Neuronal stem cell (in vitro differentiated cells): Measurements from ENCODE around the gene CDKL4.

ENCODE experiments used
- DNase-seq: peaks from one replicate; pipeline ENCODE4 v3.0.0-alpha.2; 2013; ENCODE audit warnings: low spot score
- H2AFZ ChIP-seq: one replicate; pipeline ENCODE4 v1.6.1; 2013; ENCODE audit warnings: mild to moderate bottlenecking, low read length, inconsistent platforms
- H2AK5ac ChIP-seq: 2 replicates; pipeline ENCODE4 v1.6.1; 2013; ENCODE audit warnings: low read depth, mild to moderate bottlenecking, inconsistent platforms, low read length, moderate library complexity, mixed read lengths
- H2BK120ac ChIP-seq: 2 replicates; pipeline ENCODE4 v1.6.1; 2013; ENCODE audit warnings: low read depth, mild to moderate bottlenecking, inconsistent platforms, low read length, moderate library complexity, mixed read lengths
- H2BK12ac ChIP-seq: one replicate; pipeline ENCODE4 v1.6.1; 2013; ENCODE audit warnings: low read length, inconsistent platforms
- H2BK15ac ChIP-seq: 2 replicates; pipeline ENCODE4 v1.6.1; 2013; ENCODE audit warnings: mild to moderate bottlenecking, low read length, inconsistent platforms, mixed read lengths
- H2BK5ac ChIP-seq: one replicate; pipeline ENCODE4 v1.6.1; 2013; ENCODE audit warnings: inconsistent platforms, mild to moderate bottlenecking, low read length, moderate library complexity
- H3K14ac ChIP-seq: one replicate; pipeline ENCODE4 v1.6.1; 2013; ENCODE audit warnings: low read length, inconsistent platforms
- H3K18ac ChIP-seq: 2 replicates; pipeline ENCODE4 v1.6.1; 2013; ENCODE audit warnings: low read length, inconsistent platforms
- H3K23ac ChIP-seq: 2 replicates; pipeline ENCODE4 v1.6.1; 2013; ENCODE audit warnings: low read depth, mild to moderate bottlenecking, mixed read lengths, low read length, inconsistent platforms; ENCODE audit not compliant: poor library complexity
- H3K27ac ChIP-seq: replicated peaks from 3 replicates; pipeline ENCODE4 v1.5.1; 2013; ENCODE audit warnings: low read length, inconsistent platforms
- H3K27me3 ChIP-seq, 3 experiments: 2 replicates each; pipeline ENCODE4 v1.6.1; 2013; ENCODE audit warnings: low read length in 3 of 3, mild to moderate bottlenecking in 2 of 3, inconsistent platforms in 1 of 3, low read depth in 1 of 3, mixed read lengths in 1 of 3, moderate library complexity in 1 of 3; ENCODE audit not compliant: control insufficient read depth in 3 of 3, insufficient read depth in 3 of 3
- H3K36me3 ChIP-seq, 2 donors: replicated peaks in 1 of 2; 2 replicates each; pipeline ENCODE4 v1.6.1; 2013; ENCODE audit warnings: low read length in 2 of 2; ENCODE audit not compliant: control insufficient read depth in 2 of 2, insufficient read depth in 2 of 2
- H3K4ac ChIP-seq: 2 replicates; pipeline ENCODE4 v1.6.1; 2013; ENCODE audit warnings: inconsistent platforms, mild to moderate bottlenecking, low read length, moderate library complexity
- H3K4me1 ChIP-seq, 2 donors: 1 replicate in 1 of 2; 2 replicates in 1 of 2; pipeline ENCODE4 v1.6.1; 2013; ENCODE audit warnings: low read length in 2 of 2, low read depth in 1 of 2; ENCODE audit not compliant: control insufficient read depth in 2 of 2, insufficient read depth in 1 of 2
- H3K4me2 ChIP-seq: one replicate; pipeline ENCODE4 v1.6.1; 2013; ENCODE audit warnings: mild to moderate bottlenecking, low read length, inconsistent platforms; ENCODE audit not compliant: insufficient read depth, poor library complexity, severe bottlenecking
- H3K4me3 ChIP-seq, 2 donors: 2 replicates each; pipeline ENCODE4 v1.5.1; 2013; ENCODE audit warnings: low read length in 2 of 2, mild to moderate bottlenecking in 2 of 2, inconsistent platforms in 1 of 2, moderate library complexity in 1 of 2
- H3K79me1 ChIP-seq: one replicate; pipeline ENCODE4 v1.6.1; 2013; ENCODE audit warnings: low read depth, mild to moderate bottlenecking, inconsistent platforms, low read length, moderate library complexity
- H3K9ac ChIP-seq: one replicate; pipeline ENCODE4 v1.6.1; 2013; ENCODE audit warnings: mild to moderate bottlenecking, low read depth, low read length, inconsistent platforms; ENCODE audit not compliant: poor library complexity
- H3K9me3 ChIP-seq, 2 donors: replicated peaks in 1 of 2; 2 replicates each; pipeline versions ENCODE3 to v1.6.1; 2013; ENCODE audit warnings: low read length in 2 of 2, mild to moderate bottlenecking in 2 of 2, inconsistent platforms in 1 of 2, low read depth in 1 of 2, mixed read lengths in 1 of 2, moderate library complexity in 1 of 2; ENCODE audit not compliant: control insufficient read depth in 2 of 2, insufficient read depth in 1 of 2
- H4K8ac ChIP-seq: one replicate; pipeline ENCODE4 v1.6.1; 2013; ENCODE audit warnings: low read depth, mild to moderate bottlenecking, inconsistent platforms, low read length, moderate library complexity
- H4K91ac ChIP-seq: one replicate; pipeline ENCODE4 v1.6.1; 2013; ENCODE audit warnings: low read length, low read depth, mild to moderate bottlenecking, inconsistent platforms; ENCODE audit not compliant: poor library complexity
- WGBS, 2 donors: extraction: QIAGEN DNeasy Blood & Tissue Kit; methylation state at CpG; one replicate each; pipeline ENCODE4 v1.1.7; 2013; ENCODE audit warnings: missing lambda C conversion rate in 2 of 2, mixed read lengths in 1 of 2; ENCODE audit not compliant: insufficient read length in 2 of 2, insufficient replicate concordance in 1 of 2; ENCODE audit errors: extremely low coverage in 2 of 2; 5-methylcytosine and 5-hydroxymethylcytosine counted together

The CDKL4 gene

DNA sequence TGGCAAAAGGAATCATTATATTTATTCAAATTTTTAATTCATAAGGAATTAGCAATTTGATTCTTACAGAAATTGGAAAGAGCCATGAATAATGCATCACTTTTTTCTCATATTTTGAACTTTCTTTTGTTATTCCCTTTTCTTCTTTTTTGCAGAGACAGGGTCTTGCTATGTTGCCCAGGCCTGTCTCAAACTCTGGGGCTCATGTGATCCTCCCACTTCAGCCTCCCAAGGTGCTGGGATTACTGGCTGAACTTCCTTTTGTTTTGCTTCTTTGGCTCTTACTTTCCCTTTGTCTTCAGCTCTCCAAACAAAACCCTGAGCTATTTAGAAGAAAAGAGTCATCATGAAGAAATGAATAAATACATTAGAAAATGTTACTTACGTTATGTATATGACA is 30.8 kb downstream of the CDKL4 start:
- no peak overlapping the region for H2AFZ ChIP-seq
- no peaks in the 10 kb centered on the region for H3K79me1 ChIP-seq
- no peaks in the 10 kb centered on the region for H3K4me1 ChIP-seq
- no peaks in the 10 kb centered on the region for H3K27me3 ChIP-seq
- H3K14ac ChIP-seq = no peak overlapping the region
- no peaks in the 10 kb centered on the region for H3K36me3 ChIP-seq
- no peak overlapping the region for H3K4me2 ChIP-seq
- H3K23ac ChIP-seq = no peak overlapping the region
- no peak overlapping the region for H3K27ac ChIP-seq
- no peak overlapping the region for H2BK12ac ChIP-seq
- no peak overlapping the region for H3K18ac ChIP-seq
- no peak for DNase-seq
- H2BK15ac ChIP-seq = no peak overlapping the region
- H4K91ac ChIP-seq = no peak overlapping the region
- no peak overlapping the region for H2BK120ac ChIP-seq
- no CpG with 5 or more reads among the region's 1 CpG for WGBS, 2 donors
- H4K8ac ChIP-seq = no peak overlapping the region
- no peak overlapping the region for H3K4ac ChIP-seq
- no peaks in the 10 kb centered on the region for H3K9me3 ChIP-seq
- H3K4me3 ChIP-seq = no peak overlapping the region
- no peak overlapping the region for H3K9ac ChIP-seq
- H2AK5ac ChIP-seq = no peak overlapping the region
- H2BK5ac ChIP-seq = no peak overlapping the region

DNA sequence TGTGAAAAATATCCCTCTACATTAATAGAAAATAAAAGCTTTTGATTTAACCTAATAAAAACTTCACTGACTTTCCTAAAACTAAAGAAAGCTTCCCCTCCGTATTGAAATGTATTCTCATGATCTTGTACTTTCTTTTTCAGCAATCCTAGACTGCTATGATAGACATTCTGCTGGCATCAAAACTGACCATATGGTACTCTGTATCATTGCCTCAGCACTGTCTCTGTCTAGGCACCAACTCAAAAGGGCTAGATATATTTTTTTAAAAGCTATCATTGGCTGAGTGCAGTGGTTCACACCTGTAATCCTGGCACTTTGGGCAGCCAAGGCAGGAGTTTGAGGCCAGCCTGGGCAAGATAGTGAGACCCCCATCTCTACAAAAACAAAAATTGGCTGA is 32.9 kb downstream of the CDKL4 start:
- H3K27me3 ChIP-seq = no peaks in the 10 kb centered on the region
- H3K18ac ChIP-seq = no peak overlapping the region
- no peak overlapping the region for H3K4me3 ChIP-seq
- no peak overlapping the region for H2BK15ac ChIP-seq
- no peak overlapping the region for H3K27ac ChIP-seq
- H4K8ac ChIP-seq = no peak overlapping the region
- DNase-seq = no peak
- WGBS, 2 donors = no CpG with 5 or more reads among the region's 1 CpG
- no peak overlapping the region for H2BK12ac ChIP-seq
- no peak overlapping the region for H3K4me2 ChIP-seq
- no peaks in the 10 kb centered on the region for H3K36me3 ChIP-seq
- no peaks in the 10 kb centered on the region for H3K9me3 ChIP-seq
- H3K14ac ChIP-seq = no peak overlapping the region
- H4K91ac ChIP-seq = no peak overlapping the region
- no peak overlapping the region for H3K23ac ChIP-seq
- no peak overlapping the region for H2BK5ac ChIP-seq
- no peak overlapping the region for H3K4ac ChIP-seq
- no peaks in the 10 kb centered on the region for H3K79me1 ChIP-seq
- no peak overlapping the region for H2AFZ ChIP-seq
- H3K9ac ChIP-seq = no peak overlapping the region
- no peak overlapping the region for H2AK5ac ChIP-seq
- no peak overlapping the region for H2BK120ac ChIP-seq
- no peaks in the 10 kb centered on the region for H3K4me1 ChIP-seq

DNA sequence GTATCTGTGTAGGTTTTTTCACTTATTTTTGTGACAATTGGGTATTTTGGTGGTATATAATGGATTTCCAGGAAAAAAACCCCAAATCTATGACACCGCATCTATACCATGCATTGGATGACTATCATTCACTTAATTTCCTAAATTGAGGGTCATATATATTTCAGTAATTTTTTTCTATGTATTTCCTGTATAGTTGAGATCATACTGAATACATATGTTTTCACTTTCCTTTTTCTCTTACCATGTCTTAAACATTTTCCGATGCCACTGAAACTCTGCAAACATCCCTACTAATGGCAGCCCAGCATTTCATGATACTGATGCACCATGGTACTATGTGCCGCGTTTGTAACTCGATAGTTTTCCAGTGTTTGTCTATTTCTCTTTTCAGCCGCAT is 40.4 kb downstream of the CDKL4 start:
- Histone ChIP-seq H3K79me1 (no peaks in the 10 kb centered on the region), H2AFZ (no peak overlapping the region), H3K18ac (no peak overlapping the region), H3K4ac (no peak overlapping the region), H3K36me3 (no peaks in the 10 kb centered on the region), H3K14ac (no peak overlapping the region), H4K91ac (no peak overlapping the region), H3K4me1 (peaks cover 0 to 3% of the 10 kb centered on the region in 2 donors), H3K27ac (no peak overlapping the region), H2BK120ac (no peak overlapping the region), H3K23ac (no peak overlapping the region), H2BK15ac (no peak overlapping the region), H4K8ac (no peak overlapping the region), H3K27me3 (no peaks in the 10 kb centered on the region), H2AK5ac (no peak overlapping the region), H3K9me3 (no peaks in the 10 kb centered on the region), H3K4me2 (no peak overlapping the region), H2BK5ac (no peak overlapping the region), H3K9ac (no peak overlapping the region), H2BK12ac (no peak overlapping the region), H3K4me3 (no peak overlapping the region)
- no peak for DNase-seq
- no CpG with 5 or more reads among the region's 6 CpGs for WGBS, 2 donors

DNA sequence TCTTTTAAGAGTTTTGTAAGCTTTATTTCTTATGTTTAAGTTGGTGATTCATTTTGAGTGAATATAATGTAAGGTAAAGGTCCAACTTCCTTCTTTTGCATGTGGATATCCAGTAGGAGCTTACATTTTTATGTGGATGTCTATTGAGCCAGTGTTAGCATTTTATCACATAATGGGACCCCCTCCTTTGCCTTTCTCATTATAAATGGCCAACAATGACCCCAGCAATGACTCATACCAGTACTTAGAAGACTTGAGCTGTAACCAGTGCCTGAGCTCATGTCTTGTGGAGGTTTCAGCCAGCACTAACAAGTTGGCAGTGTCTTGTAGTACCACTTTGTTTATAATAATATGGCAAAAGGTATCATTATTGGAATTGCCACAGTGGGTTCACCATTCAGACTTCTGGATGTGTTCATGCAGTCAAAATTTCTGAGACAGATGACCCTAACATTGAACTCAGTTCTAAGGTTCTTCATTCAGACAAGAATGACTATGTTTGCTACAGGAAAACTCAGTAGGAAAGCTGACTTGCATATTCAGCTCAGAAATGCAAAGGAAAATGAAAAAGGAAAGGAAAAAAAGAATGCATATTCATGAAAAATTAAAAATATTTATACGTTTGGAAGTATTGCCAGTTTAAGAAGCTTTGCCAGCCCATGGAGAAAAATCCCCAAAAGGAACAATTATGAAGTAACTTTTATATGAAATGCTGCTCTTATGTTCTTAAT is 41.0 kb downstream of the CDKL4 start:
- no peak overlapping the region for H3K4me2 ChIP-seq
- H3K36me3 ChIP-seq = no peaks in the 10 kb centered on the region
- H3K18ac ChIP-seq = no peak overlapping the region
- no peak overlapping the region for H3K9ac ChIP-seq
- no peak overlapping the region for H2BK120ac ChIP-seq
- no peak overlapping the region for H2BK5ac ChIP-seq
- no peak overlapping the region for H3K27ac ChIP-seq
- no peaks in the 10 kb centered on the region for H3K27me3 ChIP-seq
- no peaks in the 10 kb centered on the region for H3K79me1 ChIP-seq
- H4K91ac ChIP-seq = no peak overlapping the region
- H3K4me1 ChIP-seq = peaks cover 0 to 3% of the 10 kb centered on the region in 2 donors
- no peak overlapping the region for H2AK5ac ChIP-seq
- no peak overlapping the region for H3K4ac ChIP-seq
- no peak overlapping the region for H2BK15ac ChIP-seq
- H3K9me3 ChIP-seq = no peaks in the 10 kb centered on the region
- H3K23ac ChIP-seq = no peak overlapping the region
- no peak overlapping the region for H2BK12ac ChIP-seq
- H4K8ac ChIP-seq = no peak overlapping the region
- WGBS, 2 donors = no CpG with 5 or more reads among the region's 1 CpG
- H2AFZ ChIP-seq = no peak overlapping the region
- no peak overlapping the region for H3K4me3 ChIP-seq
- no peak overlapping the region for H3K14ac ChIP-seq
- DNase-seq = no peak
